H54 (cell line): ENCODE results near the gene JARID2.

Source experiments
- DNase-seq: peaks from one replicate; pipeline ENCODE4 v3.0.0; 2011; ENCODE audit warnings: low spot score, mixed read lengths; ENCODE audit not compliant: insufficient read length
- FAIRE-seq: peaks from 3 replicates; lab custom pipeline; 2011; peaks lifted over from hg19 to GRCh38; lab: Jason Lieb, UNC
- POLR2A ChIP-seq: IDR thresholded peaks from 2 replicates; pipeline ENCODE4 v1.6.1; 2011; ENCODE audit warnings: low read depth, mild to moderate bottlenecking, low read length

JARID2 gene

GRCh38 chr6:15430186-15430585 is 184.3 kb downstream of the JARID2 start:
- TF ChIP-seq POLR2A, result no peak
- DNase-seq, result no peak
- no peak for FAIRE-seq

- FAIRE-seq, result no peak
- DNase-seq, result no peak
- TF ChIP-seq POLR2A, result no peak
These were observed 185.1 kb downstream of the JARID2 start for GRCh38 chr6:15430931-15431405.

GRCh38 chr6:15431762-15432483 is 186.1 kb downstream of the JARID2 start:
- DNase-seq, result no peak
- no peak for FAIRE-seq

GRCh38 chr6:15433511-15433861 is 187.6 kb downstream of the JARID2 start:
- FAIRE-seq, result no peak
- TF ChIP-seq POLR2A, result no peak
- DNase-seq, result no peak

More at GRCh38 chr6:15431762-15432483, 186.1 kb downstream of the JARID2 start:
- TF ChIP-seq POLR2A, result no peak

- FAIRE-seq, result no peak
- TF ChIP-seq POLR2A, result no peak
- no peak for DNase-seq
These were observed 188.4 kb downstream of the JARID2 start for GRCh38 chr6:15434263-15434662.

GRCh38 chr6:15434823-15435380 is 189.0 kb downstream of the JARID2 start:
- DNase-seq, result no peak
- TF ChIP-seq POLR2A, result no peak
- FAIRE-seq, result no peak

- DNase-seq (no peak), FAIRE-seq (no peak)
- TF ChIP-seq POLR2A, result no peak
These were observed 189.6 kb downstream of the JARID2 start for GRCh38 chr6:15435468-15435867.

- FAIRE-seq (no peak), DNase-seq (no peak)
- no peak for TF ChIP-seq POLR2A
These were observed 190.6 kb downstream of the JARID2 start for GRCh38 chr6:15436451-15436850.

- DNase-seq (no peak), FAIRE-seq (no peak)
- no peak for TF ChIP-seq POLR2A
These were observed 191.3 kb downstream of the JARID2 start for GRCh38 chr6:15437090-15437635.

- FAIRE-seq, result no peak
These were observed 193.6 kb downstream of the JARID2 start for GRCh38 chr6:15439410-15440025.

GRCh38 chr6:15440040-15440439 is 194.2 kb downstream of the JARID2 start:
- no peak for TF ChIP-seq POLR2A
- no peak for DNase-seq
- no peak for FAIRE-seq

More at GRCh38 chr6:15439410-15440025, 193.6 kb downstream of the JARID2 start:
- no peak for TF ChIP-seq POLR2A
- DNase-seq, result no peak

GRCh38 chr6:15441215-15441868 is 195.5 kb downstream of the JARID2 start:
- no peak for FAIRE-seq
- peak; percentile 53 for DNase-seq
- TF ChIP-seq POLR2A, result no peak

GRCh38 chr6:15441981-15442380 is 196.1 kb downstream of the JARID2 start:
- TF ChIP-seq POLR2A, result no peak
- no peak for FAIRE-seq
- no peak for DNase-seq

GRCh38 chr6:15442467-15442866 is 196.6 kb downstream of the JARID2 start:
- DNase-seq, result no peak
- TF ChIP-seq POLR2A, result no peak
- no peak for FAIRE-seq
